IPS-15b (cell line): Measurements from ENCODE around the gene ANKS4B.
"Not testable (repeated sequence)": the region's sequence is repeated elsewhere in the genome, so short reads cannot be mapped to it uniquely, and the experiment has no call there.

Experiments used
- H3K27me3 ChIP-seq: one replicate; pipeline ENCODE4 v1.6.1; 2013; ENCODE audit warnings: low read length; ENCODE audit not compliant: control insufficient read depth, insufficient read depth
- H3K36me3 ChIP-seq: one replicate; pipeline ENCODE4 v1.6.1; 2013; ENCODE audit warnings: low read length; ENCODE audit not compliant: control insufficient read depth, insufficient read depth
- H3K4me1 ChIP-seq: one replicate; pipeline ENCODE4 v1.6.1; 2013; ENCODE audit warnings: mild to moderate bottlenecking, low read length; ENCODE audit not compliant: control insufficient read depth, insufficient read depth
- H3K4me3 ChIP-seq: one replicate; pipeline ENCODE4 v1.5.1; 2013; ENCODE audit warnings: low read depth, low read length
- H3K9ac ChIP-seq: one replicate; pipeline ENCODE4 v1.6.1; 2013; ENCODE audit warnings: low read depth, mild to moderate bottlenecking, low read length
- H3K9me3 ChIP-seq: one replicate; pipeline ENCODE4 v1.6.1; 2013; ENCODE audit warnings: mild to moderate bottlenecking, low read length; ENCODE audit not compliant: control insufficient read depth, insufficient read depth

ANKS4B gene, protein sequence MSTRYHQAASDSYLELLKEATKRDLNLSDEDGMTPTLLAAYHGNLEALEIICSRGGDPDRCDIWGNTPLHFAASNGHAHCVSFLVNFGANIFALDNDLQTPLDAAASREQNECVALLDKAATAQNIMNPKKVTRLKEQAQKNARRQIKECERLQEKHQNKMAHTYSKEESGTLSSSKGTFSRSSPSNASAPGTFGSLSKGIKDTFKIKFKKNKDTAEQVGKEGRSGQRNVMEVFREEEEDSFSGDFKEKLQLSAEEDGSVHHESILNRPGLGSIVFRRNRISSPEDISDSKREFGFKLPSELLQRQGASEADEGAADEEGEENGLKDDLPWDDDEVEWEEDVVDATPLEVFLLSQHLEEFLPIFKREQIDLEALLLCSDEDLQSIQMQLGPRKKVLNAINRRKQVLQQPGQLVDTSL

GRCh38 chr16:21233521-21234150 lies at the start of gene ANKS4B:
TSS of gene ANKS4B (plus strand) at chr16:21233699. CDS start at chr16:21233738, 39 bp downstream.
- Histone ChIP-seq H3K27me3 (no peaks in the 10 kb centered on the region), H3K4me3 (no peak within 1 kb of the TSS), H3K4me1 (no peaks in the 10 kb centered on the region), H3K9ac (no peak within 1 kb of the TSS), H3K9me3 (no peaks in the 10 kb centered on the region), H3K36me3 (no peaks in the 10 kb centered on the region)

DNA sequence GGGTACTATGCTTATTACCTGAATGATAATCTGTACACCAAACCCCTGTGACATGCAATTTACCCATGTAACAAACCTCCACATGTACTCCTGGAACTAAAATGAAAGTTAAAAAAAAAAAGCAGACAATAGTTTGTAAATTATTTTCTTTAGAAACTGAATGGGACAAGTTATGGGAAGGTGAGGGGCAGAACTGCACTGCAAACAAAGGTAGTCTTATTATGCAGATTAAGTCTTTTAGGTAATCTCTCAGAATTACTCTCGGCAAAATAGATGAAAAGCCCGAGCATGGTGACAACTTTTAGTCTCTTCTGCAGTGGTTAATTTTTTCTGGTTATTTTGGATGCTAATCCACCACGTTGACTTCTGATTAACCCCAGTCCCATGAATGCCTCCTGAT lies 49.5 kb upstream of the ANKS4B start:
- Histone ChIP-seq H3K9ac (no peak overlapping the region), H3K4me3 (no peak overlapping the region), H3K4me1 (peaks cover 3% of the 10 kb centered on the region), H3K27me3 (peaks cover 5% of the 10 kb centered on the region), H3K9me3 (peaks cover 6% of the 10 kb centered on the region), H3K36me3 (peaks cover 28% of the 10 kb centered on the region)

DNA sequence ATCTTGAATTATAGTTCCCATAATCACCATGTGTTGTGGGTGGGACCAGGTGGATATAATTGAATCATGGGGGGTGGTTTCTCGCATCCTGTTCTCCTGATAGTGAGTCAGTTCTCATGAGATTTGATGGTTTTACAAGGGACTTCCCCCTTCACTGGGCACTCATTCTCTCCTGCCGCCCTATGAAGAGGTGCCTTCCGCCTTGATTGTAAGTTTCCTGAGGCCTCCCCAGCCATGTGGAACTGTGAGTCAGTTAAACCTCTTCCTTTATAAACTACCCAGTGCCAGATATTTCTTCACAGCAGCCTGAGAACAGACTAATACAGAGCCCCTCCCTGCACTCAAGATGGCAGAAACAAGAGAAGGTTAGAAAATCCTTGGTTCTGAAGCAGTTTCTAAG lies 48.7 kb upstream of the ANKS4B start:
- H3K4me1 ChIP-seq: peaks cover 3% of the 10 kb centered on the region
- H3K9ac ChIP-seq: no peak overlapping the region
- peaks cover 22% of the 10 kb centered on the region for H3K36me3 ChIP-seq
- no peak overlapping the region for H3K4me3 ChIP-seq
- H3K27me3 ChIP-seq: peaks cover 5% of the 10 kb centered on the region
- peaks cover 6% of the 10 kb centered on the region for H3K9me3 ChIP-seq

DNA sequence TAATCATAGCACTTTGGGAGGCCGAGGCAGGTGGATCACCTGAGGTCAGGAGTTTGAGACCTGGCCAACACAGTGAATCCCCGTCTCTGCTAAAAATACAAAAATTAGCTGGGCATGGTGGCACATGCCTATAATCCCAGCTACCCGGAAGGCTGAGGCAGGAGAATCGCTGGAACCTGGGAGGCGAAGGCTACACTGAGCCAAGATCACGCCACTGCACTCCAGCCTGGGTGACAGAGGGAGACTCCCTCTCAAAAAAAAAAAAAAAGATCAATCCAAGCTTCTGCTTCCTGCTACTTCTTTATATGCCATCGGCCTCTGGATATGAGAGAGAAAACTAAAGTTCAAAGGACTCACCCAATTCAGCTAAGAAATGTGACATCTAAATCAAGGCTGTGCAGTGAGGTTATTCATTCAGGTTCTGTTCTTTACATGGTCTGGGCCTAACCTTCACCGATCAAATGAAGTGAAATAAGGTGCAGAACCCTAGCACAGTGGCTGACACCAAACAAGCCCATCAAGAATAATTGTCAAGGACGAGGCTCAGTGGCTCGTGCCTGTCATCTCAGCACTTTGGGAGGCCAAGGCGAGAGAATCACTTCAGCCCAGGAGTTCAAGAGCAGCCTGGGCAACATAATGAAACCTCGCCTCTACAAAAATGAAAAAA lies 47.7 kb upstream of the ANKS4B start:
- Histone ChIP-seq H3K4me3 (no peak overlapping the region), H3K27me3 (peaks cover 5% of the 10 kb centered on the region), H3K4me1 (peaks cover 3% of the 10 kb centered on the region), H3K9ac (no peak overlapping the region), H3K9me3 (peaks cover 6% of the 10 kb centered on the region), H3K36me3 (peaks cover 17% of the 10 kb centered on the region)

GRCh38 chr16:21186326-21186691 lies 47.2 kb upstream of the ANKS4B start:
- H3K36me3 ChIP-seq: peaks cover 12% of the 10 kb centered on the region
- peaks cover 3% of the 10 kb centered on the region for H3K4me1 ChIP-seq
- peaks cover 5% of the 10 kb centered on the region for H3K9me3 ChIP-seq
- no peak overlapping the region for H3K4me3 ChIP-seq
- peaks cover 5% of the 10 kb centered on the region for H3K27me3 ChIP-seq
- H3K9ac ChIP-seq: no peak overlapping the region

DNA sequence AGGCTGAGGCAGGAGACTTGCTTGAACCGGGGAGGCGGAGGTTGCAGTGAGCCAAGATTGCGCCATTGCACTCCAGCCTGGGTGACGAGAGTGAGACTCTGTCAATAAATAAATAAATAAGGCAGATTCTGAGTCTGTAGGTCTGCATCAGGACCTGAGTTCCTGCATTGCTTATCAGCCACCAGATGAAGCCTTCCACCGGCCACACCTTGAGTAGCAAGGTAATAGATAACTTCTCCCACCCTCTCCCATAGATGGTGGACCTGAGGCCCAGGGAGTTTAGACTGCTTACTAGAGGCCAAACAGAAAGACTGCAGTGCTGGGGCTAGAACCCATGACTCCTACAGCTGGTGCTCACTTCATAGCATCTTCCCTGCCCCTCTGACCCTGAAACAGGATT lies 44.2 kb upstream of the ANKS4B start:
- Histone ChIP-seq H3K27me3 (peaks cover 5% of the 10 kb centered on the region), H3K9me3 (no peaks in the 10 kb centered on the region), H3K9ac (no peak overlapping the region), H3K36me3 (no peaks in the 10 kb centered on the region), H3K4me1 (peaks cover 3% of the 10 kb centered on the region), H3K4me3 (no peak overlapping the region)

- H3K9me3 ChIP-seq: no peaks in the 10 kb centered on the region
- peaks cover 3% of the 10 kb centered on the region for H3K4me1 ChIP-seq
- no peaks in the 10 kb centered on the region for H3K36me3 ChIP-seq
- no peak overlapping the region for H3K9ac ChIP-seq
- no peak overlapping the region for H3K4me3 ChIP-seq
- H3K27me3 ChIP-seq: peaks cover 5% of the 10 kb centered on the region
Measured at GRCh38 chr16:21190013-21190412, 43.5 kb upstream of the ANKS4B start.

DNA sequence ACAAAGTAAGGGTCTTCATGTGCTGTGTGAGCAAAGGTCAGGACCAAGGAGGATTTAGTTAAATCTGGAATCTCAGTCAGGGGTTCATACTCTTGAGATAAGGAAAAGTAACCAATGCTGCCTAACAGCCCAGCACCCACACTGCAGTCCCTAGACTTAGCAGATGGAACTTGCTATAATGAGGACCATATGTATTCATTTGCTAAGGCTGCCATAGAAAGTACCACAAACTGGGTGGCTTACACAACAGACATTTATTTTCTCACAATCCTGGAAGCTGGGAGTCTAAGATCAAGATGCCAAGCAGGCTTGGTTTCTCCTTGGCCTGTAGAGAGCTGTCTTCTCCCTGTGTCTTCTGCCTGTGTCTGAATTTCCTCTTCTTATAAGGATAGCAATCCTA lies 42.9 kb upstream of the ANKS4B start:
- H3K27me3 ChIP-seq: peaks cover 5% of the 10 kb centered on the region
- H3K9me3 ChIP-seq: no peaks in the 10 kb centered on the region
- H3K9ac ChIP-seq: no peak overlapping the region
- peaks cover 3% of the 10 kb centered on the region for H3K4me1 ChIP-seq
- H3K4me3 ChIP-seq: no peak overlapping the region
- H3K36me3 ChIP-seq: no peaks in the 10 kb centered on the region

GRCh38 chr16:21192991-21193390 lies 40.5 kb upstream of the ANKS4B start:
- H3K9ac ChIP-seq: no peak overlapping the region
- no peaks in the 10 kb centered on the region for H3K36me3 ChIP-seq
- H3K4me3 ChIP-seq: no peak overlapping the region
- no peaks in the 10 kb centered on the region for H3K9me3 ChIP-seq
- peaks cover 3% of the 10 kb centered on the region for H3K4me1 ChIP-seq
- peaks cover 3% of the 10 kb centered on the region for H3K27me3 ChIP-seq

DNA sequence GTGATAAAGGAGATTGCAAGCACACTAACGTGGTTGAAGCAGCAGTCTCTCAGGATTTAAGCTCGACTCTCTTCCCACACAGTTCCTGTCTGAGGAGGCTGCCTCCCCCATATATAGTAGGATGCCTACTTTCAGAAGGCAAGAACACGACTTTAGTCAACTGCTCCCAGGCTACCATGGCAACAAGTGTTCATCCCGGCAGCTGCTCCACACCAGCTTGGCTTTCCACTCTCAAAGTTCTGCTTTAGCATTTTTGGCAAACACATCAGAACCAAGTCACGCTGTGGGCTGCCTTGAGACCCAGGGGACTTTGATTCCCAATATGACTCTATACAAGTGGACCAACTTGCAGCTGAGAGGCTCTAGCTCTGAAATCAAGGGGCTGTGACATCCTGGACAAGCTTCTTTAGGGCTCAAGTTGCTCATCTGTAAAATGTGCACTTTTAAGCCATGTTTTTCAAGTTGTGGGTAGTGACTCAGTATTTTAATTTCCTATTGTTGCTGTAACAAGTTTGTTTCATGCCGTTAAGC lies 38.7 kb upstream of the ANKS4B start:
- H3K9ac ChIP-seq: no peak overlapping the region
- H3K36me3 ChIP-seq: no peaks in the 10 kb centered on the region
- H3K27me3 ChIP-seq: no peaks in the 10 kb centered on the region
- H3K4me3 ChIP-seq: no peak overlapping the region
- H3K4me1 ChIP-seq: no peaks in the 10 kb centered on the region
- H3K9me3 ChIP-seq: no peaks in the 10 kb centered on the region

GRCh38 chr16:21195330-21195729 lies 38.2 kb upstream of the ANKS4B start:
- H3K4me3 ChIP-seq, H3K4me1 ChIP-seq, H3K36me3 ChIP-seq, H3K9ac ChIP-seq, H3K27me3 ChIP-seq, H3K9me3 ChIP-seq: not testable (repeated sequence)
